Testis (tissue), 3 donors: Measurements from ENCODE around the gene CFL1. TPM values are rescaled to one million over a fixed set of nuclear protein-coding genes. Genes with fewer than 3 reads are reported as not detected.

ENCODE experiments used
- DNase-seq: peaks from one replicate; pipeline ENCODE4 v3.0.0-alpha.2; 2019
- H3K27ac ChIP-seq, 2 donors: fragments of 200-600 bp; sonication (generic); one replicate each; pipeline ENCODE4 v1.5.1; 2019
- H3K27me3 ChIP-seq: fragments of 200-600 bp; sonication (generic); one replicate; pipeline ENCODE4 v1.5.1; 2019
- H3K36me3 ChIP-seq: fragments of 200-600 bp; sonication (generic); one replicate; pipeline ENCODE4 v1.5.1; 2017; ENCODE audit warnings: low read depth; ENCODE audit errors: missing control alignments
- H3K4me1 ChIP-seq: fragments of 200-600 bp; sonication (generic); one replicate; pipeline ENCODE4 v1.5.1; 2019
- H3K4me3 ChIP-seq, 2 donors: fragments of 200-600 bp; sonication (generic); one replicate each; pipeline ENCODE4 v1.5.1; 2017 to 2019
- H3K9me3 ChIP-seq: fragments of 200-600 bp; sonication (generic); one replicate; pipeline ENCODE4 v1.5.1; 2017
- POLR2A ChIP-seq: fragments of 450-650 bp; IDR thresholded peaks from one replicate; pipeline ENCODE4 v1.6.1; 2017; ENCODE audit warnings: antibody characterized with exemption, mild to moderate bottlenecking, moderate library complexity
- WGBS, 2 donors: methylation state at CpG; one replicate each; pipeline ENCODE4 v1.1.5; 2018; 5-methylcytosine and 5-hydroxymethylcytosine counted together
- intact Hi-C: fragments of 100-400 bp; cut with DNase I; formaldehyde crosslinking; loops from one replicate; pipeline ENCODE4 v1.15.1; 2023; ENCODE audit warnings: low total_unique reads
- polyA plus RNA-seq: library from polyadenylated mRNA; stranded (reverse); fragments of 350-450 nt; fragmentation: Illumina TruSeq; extraction: RNeasy Lipid Tissue Mini Kit (QIAGEN cat#74804); gene quantifications from one replicate; pipeline ENCODE4 v1.2.3, GENCODE V29; 2014; ENCODE audit warnings: low read depth, low replicate concordance; ENCODE audit not compliant: insufficient read depth
- total RNA-seq, 2 donors: library from RNA; depleted of rRNA; stranded (reverse); fragments of >200 nt; gene quantifications; one replicate each; pipeline ENCODE4 v1.2.3, GENCODE V29; 2016
- TF ChIP-seq, protein P1 (sequence below), 3 experiments: fragments of 450-650 bp in 2 of 3; fragments of 200-600 bp in 1 of 3; sonication (generic) in 1 of 3; IDR thresholded peaks; one replicate each; pipeline ENCODE4 v1.5.1; 2016 to 2019; ENCODE audit warnings: antibody characterized with exemption in 3 of 3, mild to moderate bottlenecking in 2 of 3, moderate library complexity in 1 of 3

The CFL1 gene
- total and polyA plus RNA-seq, 3 donors from 2014 or later = 522 to 647 (median 570) TPM

- 82 to 84% methylated on average over 9 of the region's 9 CpGs for WGBS, 2 donors
- Histone ChIP-seq H3K36me3 (no peaks in the 10 kb centered on the region), H3K27me3 (no peaks in the 10 kb centered on the region), H3K4me1 (no peaks in the 10 kb centered on the region), H3K4me3 (no peak overlapping the region), H3K9me3 (no peaks in the 10 kb centered on the region), H3K27ac (no peak overlapping the region)
- TF ChIP-seq, protein P1, sequence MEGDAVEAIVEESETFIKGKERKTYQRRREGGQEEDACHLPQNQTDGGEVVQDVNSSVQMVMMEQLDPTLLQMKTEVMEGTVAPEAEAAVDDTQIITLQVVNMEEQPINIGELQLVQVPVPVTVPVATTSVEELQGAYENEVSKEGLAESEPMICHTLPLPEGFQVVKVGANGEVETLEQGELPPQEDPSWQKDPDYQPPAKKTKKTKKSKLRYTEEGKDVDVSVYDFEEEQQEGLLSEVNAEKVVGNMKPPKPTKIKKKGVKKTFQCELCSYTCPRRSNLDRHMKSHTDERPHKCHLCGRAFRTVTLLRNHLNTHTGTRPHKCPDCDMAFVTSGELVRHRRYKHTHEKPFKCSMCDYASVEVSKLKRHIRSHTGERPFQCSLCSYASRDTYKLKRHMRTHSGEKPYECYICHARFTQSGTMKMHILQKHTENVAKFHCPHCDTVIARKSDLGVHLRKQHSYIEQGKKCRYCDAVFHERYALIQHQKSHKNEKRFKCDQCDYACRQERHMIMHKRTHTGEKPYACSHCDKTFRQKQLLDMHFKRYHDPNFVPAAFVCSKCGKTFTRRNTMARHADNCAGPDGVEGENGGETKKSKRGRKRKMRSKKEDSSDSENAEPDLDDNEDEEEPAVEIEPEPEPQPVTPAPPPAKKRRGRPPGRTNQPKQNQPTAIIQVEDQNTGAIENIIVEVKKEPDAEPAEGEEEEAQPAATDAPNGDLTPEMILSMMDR (IDR thresholded peaks at IDR 0.05) = no peak
- no peak for TF ChIP-seq POLR2A
- intact Hi-C loops = no loop called here
- DNase-seq = no peak
These were observed 48.5 kb downstream of the CFL1 start for GRCh38 chr11:65809496-65809895.

DNA sequence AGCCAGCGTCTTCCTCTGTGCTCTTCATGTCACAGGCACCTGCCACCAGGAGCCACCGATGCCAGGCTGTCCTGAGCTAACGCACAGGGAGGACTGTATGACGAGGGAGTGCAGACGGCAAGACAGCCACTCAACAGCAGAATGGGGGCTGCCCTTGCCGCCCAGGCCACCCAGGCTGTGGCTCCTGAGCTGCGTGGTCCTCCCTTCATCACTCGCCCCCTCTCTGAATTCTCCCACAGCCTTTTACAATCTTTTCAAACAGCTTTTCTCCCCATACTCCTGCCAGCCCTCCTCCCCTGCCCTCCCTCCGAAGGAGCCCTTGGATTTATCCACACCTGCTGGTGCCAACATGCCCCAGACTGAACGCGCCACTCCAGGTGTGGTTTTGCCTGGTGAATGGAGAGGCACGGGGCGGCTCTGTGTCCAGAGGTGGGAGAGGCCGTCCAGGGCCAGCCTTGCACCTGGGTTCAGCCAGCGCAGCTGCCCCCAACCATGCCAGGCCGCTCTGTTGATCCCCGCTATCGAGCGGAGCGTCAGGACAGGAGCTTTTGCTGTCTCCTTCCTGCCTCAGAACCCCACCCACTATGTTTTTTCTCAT, 49.1 kb downstream of the CFL1 start:
- no peaks in the 10 kb centered on the region for H3K27me3 ChIP-seq
- DNase-seq = no peak
- no peaks in the 10 kb centered on the region for H3K9me3 ChIP-seq
- TF ChIP-seq, protein P1 (IDR thresholded peaks at IDR 0.05) = no peak
- TF ChIP-seq POLR2A = no peak
- H3K4me3 ChIP-seq = no peak overlapping the region
- no peak overlapping the region for H3K27ac ChIP-seq
- H3K36me3 ChIP-seq = no peaks in the 10 kb centered on the region
- H3K4me1 ChIP-seq = no peaks in the 10 kb centered on the region
- 80 to 83% methylated on average over 19 to 20 of the region's 20 CpGs for WGBS, 2 donors
- intact Hi-C loops = no loop called here

GRCh38 chr11:65806979-65807378, 51.0 kb downstream of the CFL1 start:
- DNase-seq = no peak
- intact Hi-C loops = no loop called here
- no peak overlapping the region for H3K4me3 ChIP-seq
- H3K9me3 ChIP-seq = no peaks in the 10 kb centered on the region
- no peaks in the 10 kb centered on the region for H3K4me1 ChIP-seq
- WGBS, 2 donors = 77 to 78% methylated on average over 6 of the region's 6 CpGs
- no peaks in the 10 kb centered on the region for H3K27me3 ChIP-seq
- no peak for TF ChIP-seq POLR2A
- TF ChIP-seq, protein P1 (IDR thresholded peaks at IDR 0.05) = no peak
- H3K36me3 ChIP-seq = no peaks in the 10 kb centered on the region
- no peak overlapping the region for H3K27ac ChIP-seq

Other genes with a start within 250 kb of the CFL1 start
- 10 to 100 TPM; 68.4 to 75.7 TPM for gene MAP3K11, start 244.0 kb downstream of the CFL1 start, total RNA-seq
- 40.7 TPM for gene MAP3K11, start 244.0 kb downstream of the CFL1 start, polyA plus RNA-seq
- gene PCNX3, start 242.4 kb downstream of the CFL1 start, total RNA-seq = 10 to 100 TPM; 78.4 to 87.6 TPM
- gene PCNX3, start 242.4 kb downstream of the CFL1 start, polyA plus RNA-seq = 61.4 TPM
- 10 to 100 TPM; 15.2 to 23.5 TPM for gene SIPA1, start 220.1 kb downstream of the CFL1 start, total RNA-seq
- gene SIPA1, start 220.1 kb downstream of the CFL1 start, polyA plus RNA-seq = 29.0 TPM
- 10 to 100 TPM; 64.9 to 82.0 TPM for gene RELA, start 195.3 kb downstream of the CFL1 start, total RNA-seq
- 47.5 TPM for gene RELA, start 195.3 kb downstream of the CFL1 start, polyA plus RNA-seq
- gene KAT5, start 145.9 kb downstream of the CFL1 start, total RNA-seq = 100 to 1,000 TPM; 101 to 121 TPM
- gene KAT5, start 145.9 kb downstream of the CFL1 start, polyA plus RNA-seq = 154 TPM
- gene RNASEH2C, start 137.4 kb downstream of the CFL1 start, total RNA-seq = 10 to 100 TPM; 70.9 to 71.1 TPM
- 29.1 TPM for gene RNASEH2C, start 137.4 kb downstream of the CFL1 start, polyA plus RNA-seq
- 10 to 100 TPM; 13.5 to 14.8 TPM for gene AP5B1, start 77.2 kb downstream of the CFL1 start, total RNA-seq
- gene AP5B1, start 77.2 kb downstream of the CFL1 start, polyA plus RNA-seq = 4.5 TPM
- 10 to 100 TPM; 27.6 to 33.9 TPM for gene OVOL1, start 71.1 kb downstream of the CFL1 start, total RNA-seq
- 72.4 TPM for gene OVOL1, start 71.1 kb downstream of the CFL1 start, polyA plus RNA-seq
- gene SNX32, start 24.2 kb downstream of the CFL1 start, total RNA-seq = 1 to 10 TPM; 3.2 to 4.0 TPM
- gene SNX32, start 24.2 kb downstream of the CFL1 start, polyA plus RNA-seq = 4.9 TPM
- 10 to 100 TPM; 57.2 to 74.0 TPM for gene MUS81, start 2.3 kb upstream of the CFL1 start, total RNA-seq
- 49.9 TPM for gene MUS81, start 2.3 kb upstream of the CFL1 start, polyA plus RNA-seq
- 10 to 100 TPM; 47.4 to 52.4 TPM for gene EFEMP2, start 14.6 kb upstream of the CFL1 start, total RNA-seq
- gene EFEMP2, start 14.6 kb upstream of the CFL1 start, polyA plus RNA-seq = 100 TPM
- gene CTSW, start 21.7 kb upstream of the CFL1 start, total RNA-seq = 1 to 10 TPM in 1 of 2 donors, under 1 TPM in 1; 0.71 to 2.7 TPM
- gene CTSW, start 21.7 kb upstream of the CFL1 start, polyA plus RNA-seq = 4.4 TPM
- 100 to 1,000 TPM; 144 to 149 TPM for gene FIBP, start 30.3 kb upstream of the CFL1 start, total RNA-seq
- 131 TPM for gene FIBP, start 30.3 kb upstream of the CFL1 start, polyA plus RNA-seq
- gene CCDC85B, start 32.5 kb upstream of the CFL1 start, total RNA-seq = 100 to 1,000 TPM in 1 of 2 donors, 10 to 100 TPM in 1; 77.1 to 102 TPM
- 17.1 TPM for gene CCDC85B, start 32.5 kb upstream of the CFL1 start, polyA plus RNA-seq
- gene FOSL1, start 42.2 kb upstream of the CFL1 start, total RNA-seq = 1 to 10 TPM; 1.7 to 2.0 TPM
- gene FOSL1, start 42.2 kb upstream of the CFL1 start, polyA plus RNA-seq = 1.7 TPM
- gene C11orf68, start 60.9 kb upstream of the CFL1 start, total RNA-seq = 10 to 100 TPM; 54.4 to 54.8 TPM
- 89.2 TPM for gene C11orf68, start 60.9 kb upstream of the CFL1 start, polyA plus RNA-seq
- gene DRAP1, start 61.2 kb upstream of the CFL1 start, total RNA-seq = 100 to 1,000 TPM; 215 to 243 TPM
- 304 TPM for gene DRAP1, start 61.2 kb upstream of the CFL1 start, polyA plus RNA-seq
- gene TSGA10IP, start 87.3 kb upstream of the CFL1 start, total RNA-seq = 1 to 10 TPM; 5.4 to 5.5 TPM
- 17.8 TPM for gene TSGA10IP, start 87.3 kb upstream of the CFL1 start, polyA plus RNA-seq
- gene SART1, start 103.6 kb upstream of the CFL1 start, total RNA-seq = 100 to 1,000 TPM in 1 of 2 donors, 10 to 100 TPM in 1; 81.1 to 102 TPM
- 56.8 TPM for gene SART1, start 103.6 kb upstream of the CFL1 start, polyA plus RNA-seq
- gene EIF1AD, start 144.0 kb upstream of the CFL1 start, total RNA-seq = 10 to 100 TPM; 43.2 to 46.5 TPM
- 42.5 TPM for gene EIF1AD, start 144.0 kb upstream of the CFL1 start, polyA plus RNA-seq
- 100 to 1,000 TPM; 105 to 133 TPM for gene BANF1, start 144.3 kb upstream of the CFL1 start, total RNA-seq
- 193 TPM for gene BANF1, start 144.3 kb upstream of the CFL1 start, polyA plus RNA-seq
- gene CST6, start 153.8 kb upstream of the CFL1 start, total RNA-seq = 10 to 100 TPM in 1 of 2 donors, 1 to 10 TPM in 1; 6.6 to 11.9 TPM
- gene CST6, start 153.8 kb upstream of the CFL1 start, polyA plus RNA-seq = 3.0 TPM
- gene CATSPER1, start 168.3 kb upstream of the CFL1 start, total RNA-seq = 10 to 100 TPM in 1 of 2 donors, 1 to 10 TPM in 1; 8.9 to 12.5 TPM
- 33.7 TPM for gene CATSPER1, start 168.3 kb upstream of the CFL1 start, polyA plus RNA-seq
- gene GAL3ST3, start 191.0 kb upstream of the CFL1 start, total RNA-seq = 1 to 10 TPM; 2.0 to 4.0 TPM
- gene GAL3ST3, start 191.0 kb upstream of the CFL1 start, polyA plus RNA-seq = 0.84 TPM
- gene SF3B2, start 194.2 kb upstream of the CFL1 start, total RNA-seq = 100 to 1,000 TPM; 307 to 315 TPM
- gene SF3B2, start 194.2 kb upstream of the CFL1 start, polyA plus RNA-seq = 341 TPM
- 100 to 1,000 TPM; 130 to 131 TPM for gene PACS1, start 212.1 kb upstream of the CFL1 start, total RNA-seq
- 111 TPM for gene PACS1, start 212.1 kb upstream of the CFL1 start, polyA plus RNA-seq